ENCODE measurements around the gene SLC28A2. TPM values are rescaled to one million over a fixed set of nuclear protein-coding genes. Genes with fewer than 3 reads are reported as not detected.
A peak's percentile ranks its signal among the peaks of the same experiment; 100 is the strongest.
"Not testable (repeated sequence)": the region's sequence is repeated elsewhere in the genome, so short reads cannot be mapped to it uniquely, and the experiment has no call there.

SLC28A2 gene
- total and polyA plus RNA-seq, 4 experiments from 2014 or later = not detected

DNA sequence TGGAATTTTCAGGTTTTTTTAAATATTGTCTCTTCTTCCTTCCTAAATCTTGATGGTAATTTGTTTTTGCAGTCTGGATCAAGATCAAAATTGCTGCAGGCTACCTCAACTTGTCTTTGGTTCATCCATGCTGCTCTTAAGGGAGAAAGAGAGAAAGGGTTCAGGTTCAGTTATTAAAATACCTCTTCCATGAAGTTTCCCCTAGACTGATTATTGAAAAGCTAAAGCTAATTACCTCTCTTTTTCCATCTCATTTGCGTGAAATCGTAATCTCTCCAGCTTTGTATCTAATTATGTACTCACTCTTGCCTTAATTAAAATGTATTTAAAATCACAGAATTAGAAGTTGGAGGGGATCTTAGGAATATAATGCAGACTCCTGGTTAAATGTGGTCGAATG lies 52.7 kb downstream of the SLC28A2 start:
- peaks cover 0 to 5% of the 10 kb centered on the region in 2 donors for H3K36me3 Mint-ChIP-seq
- intact Hi-C loops (cut with micrococcal nuclease) = no loop called here
- no peak overlapping the region for H3K4me3 Mint-ChIP-seq
- no peaks in the 10 kb centered on the region for H3K9me3 ChIP-seq (ENCODE audit: control insufficient read depth in 1 of 2, low read length in 2 of 2)
- H3K4me1 Mint-ChIP-seq = peaks cover 4 to 10% (median 6%) of the 10 kb centered on the region in 4 donors
- ChIA-PET POLR2A (ENCODE audit: partially characterized antibody) (no interaction called here), CTCF (ENCODE audit: partially characterized antibody) (interaction anchor here (0.6 to 1.2 kb wide), 2 partner anchors 10 to 91 kb away, joined by 3 read pairs; no protein-coding TSS in a partner anchor)
- H3K4me1 ChIP-seq (ENCODE audit: insufficient read depth, low read length) = peaks cover 5% of the 10 kb centered on the region
- no peak overlapping the region for H3K27ac Mint-ChIP-seq
- H3K27me3 ChIP-seq (ENCODE audit: insufficient read depth, low read length) = peaks cover 4% of the 10 kb centered on the region
- peaks cover 13 to 26% of the 10 kb centered on the region in 2 donors for H3K27me3 Mint-ChIP-seq
- no peak overlapping the region for H3K27ac ChIP-seq (ENCODE audit: low read depth, low read length)
- H3K36me3 ChIP-seq (ENCODE audit: insufficient read depth, low read length) = no peaks in the 10 kb centered on the region
- no peak for DNase-seq
- H3K4me3 ChIP-seq (ENCODE audit: low read length in 2 of 2) = no peak overlapping the region
- H3K9me3 Mint-ChIP-seq = peaks cover 0 to 11% (median 3%) of the 10 kb centered on the region in 8 donors

GRCh38 chr15:45306105-45306504 lies 54.1 kb downstream of the SLC28A2 start:
- Mint-ChIP-seq H3K4me1 (peaks cover 4 to 10% (median 6%) of the 10 kb centered on the region in 4 donors), H3K27me3 (peaks cover 15 to 28% of the 10 kb centered on the region in 2 donors), H3K4me3 (no peak overlapping the region), H3K27ac (no peak overlapping the region), H3K9me3 (peaks cover 0 to 11% (median 3%) of the 10 kb centered on the region in 8 donors), H3K36me3 (peaks cover 0 to under 1% of the 10 kb centered on the region in 2 donors)
- POLR2A ChIA-PET (ENCODE audit: partially characterized antibody) = no interaction called here
- CTCF ChIA-PET (ENCODE audit: partially characterized antibody) = no interaction called here
- intact Hi-C loops (cut with micrococcal nuclease) = loop anchor here (2.0 kb wide), 1 partner anchor 151 kb away; no protein-coding TSS in a partner anchor
- Histone ChIP-seq H3K27me3 (ENCODE audit: insufficient read depth, low read length) (peaks cover 4% of the 10 kb centered on the region), H3K9me3 (ENCODE audit: control insufficient read depth in 1 of 2, low read length in 2 of 2) (no peaks in the 10 kb centered on the region), H3K27ac (ENCODE audit: low read depth, low read length) (no peak overlapping the region), H3K4me3 (ENCODE audit: low read length in 2 of 2) (no peak overlapping the region), H3K36me3 (ENCODE audit: insufficient read depth, low read length) (no peaks in the 10 kb centered on the region), H3K4me1 (ENCODE audit: insufficient read depth, low read length) (peaks cover 5% of the 10 kb centered on the region)
- DNase-seq = no peak

DNA sequence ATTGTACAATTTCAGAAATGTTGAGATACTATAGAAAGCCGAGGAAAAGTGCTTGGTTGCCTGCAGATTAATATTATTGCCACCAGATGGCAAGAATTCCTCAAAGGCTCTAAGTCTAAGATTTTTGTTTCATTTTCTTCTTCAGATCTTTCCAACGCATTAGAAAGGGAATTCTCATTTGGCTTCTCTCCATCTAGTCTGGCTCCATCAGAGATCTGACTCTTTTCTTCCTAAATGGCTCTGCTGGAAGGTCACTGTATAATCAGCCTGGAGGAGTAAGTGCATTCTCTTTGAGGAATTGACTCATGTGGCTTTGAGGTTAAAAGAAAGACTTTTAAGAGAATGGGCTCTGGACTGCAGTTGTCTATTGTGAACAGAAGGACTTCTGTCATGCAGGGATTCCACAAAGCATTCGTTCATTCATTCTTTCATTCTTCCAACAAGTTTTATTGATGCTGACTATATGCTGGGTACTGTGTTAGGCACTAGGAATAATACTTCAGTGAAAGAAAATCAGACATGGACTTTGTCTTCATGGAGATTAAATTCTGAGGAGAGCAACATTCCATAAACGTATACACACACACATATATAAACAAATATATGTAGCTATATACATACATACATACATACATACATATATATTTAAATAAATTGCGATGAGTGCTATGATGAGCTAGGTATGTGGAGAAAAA lies 55.3 kb downstream of the SLC28A2 start:
- Histone ChIP-seq H3K36me3 (ENCODE audit: insufficient read depth, low read length) (no peaks in the 10 kb centered on the region), H3K9me3 (ENCODE audit: control insufficient read depth in 1 of 2, low read length in 2 of 2) (no peaks in the 10 kb centered on the region), H3K27ac (ENCODE audit: low read depth, low read length) (no peak overlapping the region), H3K4me1 (ENCODE audit: insufficient read depth, low read length) (peaks cover 5% of the 10 kb centered on the region), H3K4me3 (ENCODE audit: low read length in 2 of 2) (no peak overlapping the region), H3K27me3 (ENCODE audit: insufficient read depth, low read length) (peaks cover 4% of the 10 kb centered on the region)
- POLR2A ChIA-PET (ENCODE audit: partially characterized antibody) = no interaction called here
- CTCF ChIA-PET (ENCODE audit: partially characterized antibody) = interaction anchor here (1.9 kb wide), 1 partner anchor 93 kb away, joined by 5 read pairs; no protein-coding TSS in a partner anchor
- peak in 1 of 5 donors; percentile 1 for DNase-seq
- intact Hi-C loops (cut with micrococcal nuclease) = loop anchor here (1.0 to 2.0 kb wide), 2 partner anchors 92 to 149 kb away; no protein-coding TSS in a partner anchor
- Mint-ChIP-seq H3K27me3 (peaks cover 15 to 28% of the 10 kb centered on the region in 2 donors), H3K4me1 (peaks cover 4 to 10% (median 6%) of the 10 kb centered on the region in 4 donors), H3K9me3 (peaks cover 0 to 11% (median 3%) of the 10 kb centered on the region in 8 donors), H3K36me3 (no peaks in the 10 kb centered on the region), H3K27ac (no peak overlapping the region), H3K4me3 (peak overlapping the region in 6 of 8 donors; percentile 53 to 81 (median 68))

DNA sequence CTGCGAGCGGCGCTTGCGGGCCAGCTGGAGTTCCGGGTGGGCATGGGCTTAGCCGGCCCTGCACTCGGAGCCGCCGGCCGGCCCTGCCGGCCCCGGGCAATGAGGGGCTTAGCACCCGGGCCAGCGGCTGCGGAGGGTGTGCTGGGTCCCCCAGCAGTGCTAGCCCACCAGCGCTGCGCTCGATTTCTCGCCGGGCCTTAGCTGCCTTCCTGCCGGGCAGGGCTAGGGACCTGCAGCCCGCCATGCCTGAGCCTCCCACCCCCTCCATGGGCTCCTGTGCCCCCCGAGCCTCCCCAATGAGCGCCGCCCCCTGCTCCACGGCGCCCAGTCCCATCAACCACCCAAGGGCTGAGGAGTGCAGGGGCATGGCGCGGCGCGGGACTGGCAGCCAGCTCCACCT lies 62.1 kb downstream of the SLC28A2 start:
- peaks cover 18 to 21% of the 10 kb centered on the region in 2 donors for H3K27me3 Mint-ChIP-seq
- intact Hi-C loops (cut with micrococcal nuclease); H3K9me3 ChIP-seq (ENCODE audit: control insufficient read depth in 1 of 2, low read length in 2 of 2); H3K36me3 ChIP-seq (ENCODE audit: insufficient read depth, low read length); H3K27ac ChIP-seq (ENCODE audit: low read depth, low read length); POLR2A ChIA-PET (ENCODE audit: partially characterized antibody); H3K4me3 Mint-ChIP-seq; H3K4me1 Mint-ChIP-seq; H3K36me3 Mint-ChIP-seq; H3K4me1 ChIP-seq (ENCODE audit: insufficient read depth, low read length); H3K27ac Mint-ChIP-seq; H3K27me3 ChIP-seq (ENCODE audit: insufficient read depth, low read length); H3K4me3 ChIP-seq (ENCODE audit: low read length in 2 of 2); H3K9me3 Mint-ChIP-seq; DNase-seq: not testable (repeated sequence)
- CTCF ChIA-PET (ENCODE audit: partially characterized antibody) = interaction anchor here (1.1 kb wide), 1 partner anchor 9 kb away, joined by 3 read pairs; no protein-coding TSS in a partner anchor

GRCh38 chr15:45314960-45315359 lies 62.9 kb downstream of the SLC28A2 start:
- POLR2A ChIA-PET (ENCODE audit: partially characterized antibody) = no interaction called here

DNA sequence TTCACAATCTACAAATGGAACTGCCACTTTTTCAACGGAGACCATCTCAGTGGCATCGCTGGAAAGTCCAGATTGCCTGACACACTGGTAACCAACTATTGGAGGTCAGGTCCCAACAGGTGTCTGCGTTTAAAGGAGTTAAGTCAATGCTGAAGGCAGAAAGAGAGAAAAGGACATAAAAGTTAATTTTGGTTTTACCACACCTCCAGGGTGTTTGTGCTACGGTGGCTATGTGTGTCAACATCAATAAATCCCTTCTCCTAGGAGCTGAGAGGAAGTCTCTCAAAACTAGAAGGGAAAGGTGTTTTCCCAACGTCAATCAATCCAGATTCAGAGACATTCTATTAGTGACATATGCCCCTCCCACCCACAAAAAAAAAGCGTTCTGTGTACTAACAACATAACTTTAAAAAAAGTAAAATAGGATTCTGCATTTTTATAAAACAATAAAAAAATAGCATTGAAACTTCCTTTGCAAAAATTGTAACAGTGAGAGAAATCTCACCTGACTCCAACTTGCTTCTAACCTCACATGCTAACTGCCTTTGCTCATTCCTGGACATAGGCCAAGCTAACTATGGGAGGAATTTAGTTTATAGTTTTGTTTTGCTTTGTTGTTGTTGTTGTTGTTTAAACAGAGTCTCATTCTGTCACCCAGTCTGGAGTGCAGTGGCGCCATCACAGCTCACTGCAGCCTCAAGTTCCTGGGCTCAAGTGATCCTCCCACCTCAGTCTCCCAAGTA lies 67.6 kb downstream of the SLC28A2 start:
- no peak for DNase-seq
- H3K27me3 ChIP-seq (ENCODE audit: insufficient read depth, low read length) = no peaks in the 10 kb centered on the region
- H3K4me3 ChIP-seq (ENCODE audit: low read length in 2 of 2) = no peak overlapping the region
- no peak overlapping the region for H3K27ac ChIP-seq (ENCODE audit: low read depth, low read length)
- intact Hi-C loops (cut with micrococcal nuclease) = no loop called here
- H3K9me3 ChIP-seq (ENCODE audit: control insufficient read depth in 1 of 2, low read length in 2 of 2) = no peaks in the 10 kb centered on the region
- no peaks in the 10 kb centered on the region for H3K36me3 ChIP-seq (ENCODE audit: insufficient read depth, low read length)
- H3K9me3 Mint-ChIP-seq = peaks cover 0 to 2% (median 0%) of the 10 kb centered on the region in 8 donors
- peaks cover 17 to 26% of the 10 kb centered on the region in 2 donors for H3K27me3 Mint-ChIP-seq
- H3K27ac Mint-ChIP-seq = peak overlapping the region in 1 of 7 donors; percentile 57
- POLR2A ChIA-PET (ENCODE audit: partially characterized antibody) = no interaction called here
- H3K36me3 Mint-ChIP-seq = no peaks in the 10 kb centered on the region
- CTCF ChIA-PET (ENCODE audit: partially characterized antibody) = no interaction called here
- H3K4me3 Mint-ChIP-seq = no peak overlapping the region
- peaks cover 0 to 2% (median 0%) of the 10 kb centered on the region in 4 donors for H3K4me1 Mint-ChIP-seq
- no peaks in the 10 kb centered on the region for H3K4me1 ChIP-seq (ENCODE audit: insufficient read depth, low read length)

More at GRCh38 chr15:45314960-45315359, 62.9 kb downstream of the SLC28A2 start:
- peaks cover 17 to 21% of the 10 kb centered on the region in 2 donors for H3K27me3 Mint-ChIP-seq
- H3K27ac Mint-ChIP-seq = no peak overlapping the region
- H3K27me3 ChIP-seq (ENCODE audit: insufficient read depth, low read length) = no peaks in the 10 kb centered on the region
- H3K27ac ChIP-seq (ENCODE audit: low read depth, low read length) = no peak overlapping the region
- DNase-seq = no peak
- H3K36me3 ChIP-seq (ENCODE audit: insufficient read depth, low read length) = no peaks in the 10 kb centered on the region
- intact Hi-C loops (cut with micrococcal nuclease) = no loop called here
- no peaks in the 10 kb centered on the region for H3K36me3 Mint-ChIP-seq
- no peaks in the 10 kb centered on the region for H3K4me1 ChIP-seq (ENCODE audit: insufficient read depth, low read length)
- H3K4me1 Mint-ChIP-seq = peaks cover 0 to 2% (median 0%) of the 10 kb centered on the region in 4 donors
- H3K9me3 Mint-ChIP-seq = peaks cover 0 to 6% (median 0%) of the 10 kb centered on the region in 8 donors
- no peaks in the 10 kb centered on the region for H3K9me3 ChIP-seq (ENCODE audit: control insufficient read depth in 1 of 2, low read length in 2 of 2)
- CTCF ChIA-PET (ENCODE audit: partially characterized antibody) = interaction anchor here (1.1 kb wide), 1 partner anchor 10 kb away, joined by 3 read pairs; no protein-coding TSS in a partner anchor
- no peak overlapping the region for H3K4me3 ChIP-seq (ENCODE audit: low read length in 2 of 2)
- H3K4me3 Mint-ChIP-seq = no peak overlapping the region

DNA sequence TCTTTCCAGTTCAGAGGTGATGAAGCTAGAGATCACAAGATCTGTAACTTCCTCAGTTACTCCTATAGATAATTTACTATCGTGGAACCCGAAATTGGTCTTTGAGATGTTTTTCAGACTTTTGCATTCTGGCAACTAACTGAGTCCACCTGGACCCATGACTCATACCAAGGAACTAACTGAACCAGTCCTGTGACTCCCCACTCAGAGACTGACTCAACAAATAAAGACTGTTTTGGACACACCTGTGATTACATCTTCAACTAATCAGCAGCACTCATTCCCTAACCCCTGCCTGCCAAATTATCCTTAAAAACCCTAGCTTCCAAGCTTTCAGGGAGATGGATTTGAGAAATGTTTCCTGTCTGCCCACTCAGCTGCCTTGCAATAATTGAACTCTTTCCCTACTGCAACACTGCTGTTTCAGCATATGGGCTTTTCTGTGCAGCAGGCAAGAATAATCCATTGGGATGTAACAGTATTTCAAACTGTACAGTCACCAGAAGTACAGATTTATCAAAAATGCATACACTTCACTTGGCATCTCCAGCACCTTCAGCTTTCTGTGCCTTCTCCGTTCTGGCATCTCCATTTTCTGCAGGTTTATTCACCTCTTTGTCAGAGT lies 68.7 kb downstream of the SLC28A2 start:
- DNase-seq = no peak
- Mint-ChIP-seq H3K27ac (no peak overlapping the region), H3K9me3 (peaks cover 0 to 2% (median 0%) of the 10 kb centered on the region in 8 donors), H3K36me3 (no peaks in the 10 kb centered on the region), H3K27me3 (peaks cover 12 to 28% of the 10 kb centered on the region in 2 donors), H3K4me3 (no peak overlapping the region), H3K4me1 (no peaks in the 10 kb centered on the region)
- intact Hi-C loops (cut with micrococcal nuclease) = no loop called here
- CTCF ChIA-PET (ENCODE audit: partially characterized antibody) = no interaction called here
- Histone ChIP-seq H3K36me3 (ENCODE audit: insufficient read depth, low read length) (no peaks in the 10 kb centered on the region), H3K27me3 (ENCODE audit: insufficient read depth, low read length) (no peaks in the 10 kb centered on the region), H3K4me1 (ENCODE audit: insufficient read depth, low read length) (no peaks in the 10 kb centered on the region), H3K27ac (ENCODE audit: low read depth, low read length) (no peak overlapping the region), H3K4me3 (ENCODE audit: low read length in 2 of 2) (no peak overlapping the region), H3K9me3 (ENCODE audit: control insufficient read depth in 1 of 2, low read length in 2 of 2) (no peaks in the 10 kb centered on the region)
- POLR2A ChIA-PET (ENCODE audit: partially characterized antibody) = no interaction called here

All from CD4-positive, alpha-beta memory T cell (primary cell).